K562 (cell line): Measurements from ENCODE around the gene PPP1R9B.

Source experiments
- FOS ChIP-seq: IDR thresholded peaks from 3 replicates; pipeline ENCODE4 v1.6.1; 2011; ENCODE audit not compliant: insufficient read length; ENCODE audit errors: extremely low read depth
- HCFC1 ChIP-seq: IDR thresholded peaks from 2 replicates; pipeline ENCODE4 v1.6.1; 2012; ENCODE audit warnings: low read depth, low read length, improper control_type of control experiment
- POLR2A ChIP-seq: fragments of 450-650 bp; conservative IDR thresholded peaks from 2 replicates; pipeline ENCODE4 v1.6.1; 2016
- POLR3A ChIP-seq: IDR thresholded peaks from 2 replicates; pipeline ENCODE4 v1.6.1; 2011; ENCODE audit warnings: borderline replicate concordance, mild to moderate bottlenecking, moderate library complexity; ENCODE audit not compliant: insufficient read length, insufficient read depth; ENCODE audit errors: extremely low read depth
- SNRNP70 ChIP-seq: fragments of 200-400 bp; formaldehyde crosslinking; optimal IDR thresholded peaks from 2 replicates; pipeline ENCODE3; 2017; ENCODE audit warnings: low read depth, low read length
- SOX6 ChIP-seq: fragments of 450-650 bp; IDR thresholded peaks from 2 replicates; pipeline ENCODE4 v1.6.1; 2014; ENCODE audit warnings: mild to moderate bottlenecking
- ZBTB8A ChIP-seq: fragments of 450-650 bp; IDR thresholded peaks from 2 replicates; pipeline ENCODE4 v1.6.1; 2018; ENCODE audit warnings: mild to moderate bottlenecking, moderate library complexity; ENCODE audit not compliant: partially characterized antibody
- TF ChIP-seq, protein P1 (sequence below), 2 experiments: fragments of 450-650 bp; IDR thresholded peaks; 2 replicates each; pipeline ENCODE4 v1.6.1; 2018; ENCODE audit warnings: mild to moderate bottlenecking in 2 of 2, low read depth in 1 of 2; ENCODE audit not compliant: partially characterized antibody in 2 of 2

- TF ChIP-seq SNRNP70 (no peak), SOX6 (no peak), HCFC1 (no peak), POLR2A (no peak), ZBTB8A (no peak), FOS (no peak), POLR3A (no peak)
- TF ChIP-seq, protein P1, sequence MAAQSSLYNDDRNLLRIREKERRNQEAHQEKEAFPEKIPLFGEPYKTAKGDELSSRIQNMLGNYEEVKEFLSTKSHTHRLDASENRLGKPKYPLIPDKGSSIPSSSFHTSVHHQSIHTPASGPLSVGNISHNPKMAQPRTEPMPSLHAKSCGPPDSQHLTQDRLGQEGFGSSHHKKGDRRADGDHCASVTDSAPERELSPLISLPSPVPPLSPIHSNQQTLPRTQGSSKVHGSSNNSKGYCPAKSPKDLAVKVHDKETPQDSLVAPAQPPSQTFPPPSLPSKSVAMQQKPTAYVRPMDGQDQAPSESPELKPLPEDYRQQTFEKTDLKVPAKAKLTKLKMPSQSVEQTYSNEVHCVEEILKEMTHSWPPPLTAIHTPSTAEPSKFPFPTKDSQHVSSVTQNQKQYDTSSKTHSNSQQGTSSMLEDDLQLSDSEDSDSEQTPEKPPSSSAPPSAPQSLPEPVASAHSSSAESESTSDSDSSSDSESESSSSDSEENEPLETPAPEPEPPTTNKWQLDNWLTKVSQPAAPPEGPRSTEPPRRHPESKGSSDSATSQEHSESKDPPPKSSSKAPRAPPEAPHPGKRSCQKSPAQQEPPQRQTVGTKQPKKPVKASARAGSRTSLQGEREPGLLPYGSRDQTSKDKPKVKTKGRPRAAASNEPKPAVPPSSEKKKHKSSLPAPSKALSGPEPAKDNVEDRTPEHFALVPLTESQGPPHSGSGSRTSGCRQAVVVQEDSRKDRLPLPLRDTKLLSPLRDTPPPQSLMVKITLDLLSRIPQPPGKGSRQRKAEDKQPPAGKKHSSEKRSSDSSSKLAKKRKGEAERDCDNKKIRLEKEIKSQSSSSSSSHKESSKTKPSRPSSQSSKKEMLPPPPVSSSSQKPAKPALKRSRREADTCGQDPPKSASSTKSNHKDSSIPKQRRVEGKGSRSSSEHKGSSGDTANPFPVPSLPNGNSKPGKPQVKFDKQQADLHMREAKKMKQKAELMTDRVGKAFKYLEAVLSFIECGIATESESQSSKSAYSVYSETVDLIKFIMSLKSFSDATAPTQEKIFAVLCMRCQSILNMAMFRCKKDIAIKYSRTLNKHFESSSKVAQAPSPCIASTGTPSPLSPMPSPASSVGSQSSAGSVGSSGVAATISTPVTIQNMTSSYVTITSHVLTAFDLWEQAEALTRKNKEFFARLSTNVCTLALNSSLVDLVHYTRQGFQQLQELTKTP (IDR thresholded peaks at IDR 0.05; ENCODE audit: low read depth in 1 of 2, partially characterized antibody in 2 of 2) = no peak
Observed at GRCh38 chr17:50129728-50130558, 20.5 kb downstream of the PPP1R9B start, which contains the start of gene SAMD14.
